Endothelial cell (in vitro differentiated cells): Measurements from ENCODE around the gene FES. TPM values are rescaled to one million over a fixed set of nuclear protein-coding genes. Genes with fewer than 3 reads are reported as not detected.

Experiments
- DNase-seq: peaks from one replicate; pipeline ENCODE4 v3.0.0; 2021; ENCODE audit warnings: low spot score
- H3K27ac Mint-ChIP-seq: one replicate; pipeline ENCODE4 v1.8.0; 2021; ENCODE audit warnings: mixed read lengths, inconsistent platforms; ENCODE audit not compliant: unreplicated experiment
- H3K27me3 Mint-ChIP-seq: one replicate; pipeline ENCODE4 v1.8.0; 2021; ENCODE audit warnings: mild to moderate bottlenecking, moderate library complexity, mixed read lengths, inconsistent platforms; ENCODE audit not compliant: unreplicated experiment
- H3K36me3 Mint-ChIP-seq: one replicate; pipeline ENCODE4 v1.8.0; 2021; ENCODE audit warnings: mild to moderate bottlenecking, low read depth, mixed read lengths, inconsistent platforms; ENCODE audit not compliant: unreplicated experiment
- H3K4me1 Mint-ChIP-seq: one replicate; pipeline ENCODE4 v1.8.0; 2021; ENCODE audit warnings: mild to moderate bottlenecking, mixed read lengths, inconsistent platforms; ENCODE audit not compliant: unreplicated experiment
- H3K4me3 Mint-ChIP-seq: one replicate; pipeline ENCODE4 v1.8.0; 2021; ENCODE audit warnings: mild to moderate bottlenecking, mixed read lengths, inconsistent platforms; ENCODE audit not compliant: unreplicated experiment
- H3K9me3 Mint-ChIP-seq: one replicate; pipeline ENCODE4 v1.8.0; 2021; ENCODE audit warnings: mixed read lengths, inconsistent platforms; ENCODE audit not compliant: unreplicated experiment
- total RNA-seq: library from RNA; stranded (reverse); fragmentation: NEBNext Ultra II Directional; extraction: Animal tissue kit (Norgen Biotek cat#: 25700); gene quantifications from one replicate; pipeline ENCODE4 v1.2.1, GENCODE V29; 2021; ENCODE audit not compliant: unreplicated experiment
- TF ChIP-seq, protein P1 (sequence below): fragments of 200-600 bp; sonication (generic); IDR thresholded peaks from one replicate; pipeline ENCODE4 v1.5.0; 2021; ENCODE audit warnings: antibody characterized with exemption; ENCODE audit not compliant: unreplicated experiment

FES gene
- total RNA-seq, 1 donor from 2014 or later, result 56.3 TPM

DNA sequence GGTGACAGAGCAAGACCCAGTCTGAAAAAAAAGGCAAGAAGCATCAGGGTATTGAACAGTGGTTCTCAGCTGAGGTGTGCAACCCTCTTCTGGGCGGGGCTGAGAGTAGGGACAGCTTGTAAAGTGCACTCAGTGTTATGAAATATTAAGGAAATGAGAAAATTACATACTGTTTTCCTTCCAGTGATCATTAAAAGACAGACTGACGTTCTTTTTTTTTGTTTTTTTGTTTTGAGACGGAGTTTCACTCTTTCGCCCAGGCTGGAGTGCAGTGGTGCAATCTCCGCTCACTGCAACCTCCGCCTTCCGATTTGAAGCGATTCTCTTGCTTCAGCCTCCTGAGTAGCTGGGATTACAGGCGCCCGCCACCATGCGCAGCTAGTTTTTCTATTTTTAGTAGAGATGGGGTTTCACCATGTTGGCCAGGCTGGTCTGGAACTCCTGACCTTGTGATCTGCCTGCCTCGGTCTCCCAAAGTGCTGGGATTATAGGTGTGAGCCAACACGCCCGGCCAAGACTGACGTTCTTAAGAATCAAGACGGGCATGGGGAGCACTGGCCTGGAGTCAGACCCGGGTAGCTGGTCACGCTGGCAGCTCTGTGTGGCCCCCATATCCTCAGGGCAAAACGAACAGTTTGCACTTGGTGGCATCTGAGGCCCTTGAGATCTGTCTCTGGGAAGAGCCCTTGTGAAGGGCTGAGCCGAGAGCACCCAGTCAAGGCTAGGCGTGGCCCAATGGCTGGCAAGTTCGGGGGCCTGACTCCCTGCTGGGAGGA lies 30.2 kb downstream of the FES start:
- no peak for DNase-seq
- H3K27ac Mint-ChIP-seq, result no peak overlapping the region
- peaks cover 48% of the 10 kb centered on the region for H3K36me3 Mint-ChIP-seq

DNA sequence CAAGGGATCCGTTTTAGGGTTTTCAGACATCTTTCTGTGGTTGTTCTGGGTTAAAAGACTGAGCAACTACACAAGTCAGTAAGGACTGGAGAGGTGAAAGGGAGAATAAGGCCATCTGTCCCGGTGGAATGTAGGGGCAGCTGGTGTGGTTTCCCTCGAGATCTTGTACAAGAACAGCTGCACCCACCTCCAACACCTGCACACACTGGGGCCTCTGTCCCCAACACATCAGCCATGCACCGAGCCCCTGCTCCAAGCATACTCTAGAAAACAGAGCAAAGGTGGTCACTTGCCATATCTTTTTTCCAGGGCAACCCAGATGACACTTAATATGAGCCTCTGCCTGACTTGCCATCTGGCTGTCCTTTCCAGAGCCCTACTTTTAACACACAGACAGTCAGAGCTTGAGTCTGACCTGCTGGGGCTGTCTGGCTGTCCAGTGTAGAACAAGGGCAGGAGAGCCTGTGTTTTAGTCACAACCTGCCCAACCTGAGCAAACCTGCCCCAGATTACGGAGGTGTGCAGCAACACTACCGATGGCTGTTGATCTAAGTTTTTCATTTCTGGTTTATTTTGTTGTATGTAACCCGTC lies 31.0 kb downstream of the FES start:
- Mint-ChIP-seq H3K36me3 (peaks cover 56% of the 10 kb centered on the region), H3K4me3 (peak overlapping the region; percentile 25), H3K4me1 (no peaks in the 10 kb centered on the region), H3K27me3 (peaks cover 9% of the 10 kb centered on the region), H3K27ac (no peak overlapping the region), H3K9me3 (no peaks in the 10 kb centered on the region)
- no peak for DNase-seq
- TF ChIP-seq, protein P1, sequence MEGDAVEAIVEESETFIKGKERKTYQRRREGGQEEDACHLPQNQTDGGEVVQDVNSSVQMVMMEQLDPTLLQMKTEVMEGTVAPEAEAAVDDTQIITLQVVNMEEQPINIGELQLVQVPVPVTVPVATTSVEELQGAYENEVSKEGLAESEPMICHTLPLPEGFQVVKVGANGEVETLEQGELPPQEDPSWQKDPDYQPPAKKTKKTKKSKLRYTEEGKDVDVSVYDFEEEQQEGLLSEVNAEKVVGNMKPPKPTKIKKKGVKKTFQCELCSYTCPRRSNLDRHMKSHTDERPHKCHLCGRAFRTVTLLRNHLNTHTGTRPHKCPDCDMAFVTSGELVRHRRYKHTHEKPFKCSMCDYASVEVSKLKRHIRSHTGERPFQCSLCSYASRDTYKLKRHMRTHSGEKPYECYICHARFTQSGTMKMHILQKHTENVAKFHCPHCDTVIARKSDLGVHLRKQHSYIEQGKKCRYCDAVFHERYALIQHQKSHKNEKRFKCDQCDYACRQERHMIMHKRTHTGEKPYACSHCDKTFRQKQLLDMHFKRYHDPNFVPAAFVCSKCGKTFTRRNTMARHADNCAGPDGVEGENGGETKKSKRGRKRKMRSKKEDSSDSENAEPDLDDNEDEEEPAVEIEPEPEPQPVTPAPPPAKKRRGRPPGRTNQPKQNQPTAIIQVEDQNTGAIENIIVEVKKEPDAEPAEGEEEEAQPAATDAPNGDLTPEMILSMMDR, result no peak

More for the DNA sequence above, 30.2 kb downstream of the FES start:
- peaks cover 6% of the 10 kb centered on the region for H3K27me3 Mint-ChIP-seq
- no peaks in the 10 kb centered on the region for H3K4me1 Mint-ChIP-seq
- TF ChIP-seq, protein P1, result no peak
- H3K4me3 Mint-ChIP-seq, result no peak overlapping the region
- no peaks in the 10 kb centered on the region for H3K9me3 Mint-ChIP-seq

DNA sequence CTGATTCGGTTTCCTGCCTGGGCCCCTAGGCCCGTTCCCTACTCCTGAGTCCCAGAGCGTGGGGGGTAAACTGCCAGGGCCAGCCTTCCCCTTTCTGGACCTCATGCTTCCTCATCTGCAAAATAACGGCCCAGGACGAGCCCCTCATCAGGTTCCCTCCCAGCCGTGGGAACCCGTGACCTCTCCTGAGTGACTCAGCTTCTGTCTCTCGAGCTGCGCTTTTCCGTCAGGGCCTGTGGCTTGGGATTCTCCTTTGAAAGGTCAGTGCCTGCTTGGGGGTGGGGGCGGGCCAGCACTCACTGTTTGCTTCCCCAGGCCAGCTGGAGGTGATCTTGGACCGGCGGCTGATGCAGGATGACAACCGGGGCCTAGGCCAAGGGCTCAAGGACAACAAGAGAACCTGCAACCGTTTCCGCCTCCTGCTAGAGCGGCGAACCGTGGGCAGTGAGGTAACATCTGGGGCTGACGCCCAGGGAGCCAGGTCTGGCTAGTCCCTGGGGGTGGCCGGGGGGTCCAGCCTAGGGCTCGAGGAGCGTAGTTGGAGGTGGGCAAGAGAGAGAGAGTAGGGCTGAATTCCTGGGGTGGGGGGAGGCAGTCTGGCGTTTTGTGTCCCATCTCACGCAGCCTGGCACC lies 31.6 kb downstream of the FES start:
- H3K9me3 Mint-ChIP-seq, result no peaks in the 10 kb centered on the region
- H3K27ac Mint-ChIP-seq, result no peak overlapping the region
- H3K4me3 Mint-ChIP-seq, result peak overlapping the region; percentile 25
- TF ChIP-seq, protein P1, result no peak
- peaks cover 59% of the 10 kb centered on the region for H3K36me3 Mint-ChIP-seq
- H3K27me3 Mint-ChIP-seq, result peaks cover 9% of the 10 kb centered on the region
- DNase-seq, result no peak
- no peaks in the 10 kb centered on the region for H3K4me1 Mint-ChIP-seq

DNA sequence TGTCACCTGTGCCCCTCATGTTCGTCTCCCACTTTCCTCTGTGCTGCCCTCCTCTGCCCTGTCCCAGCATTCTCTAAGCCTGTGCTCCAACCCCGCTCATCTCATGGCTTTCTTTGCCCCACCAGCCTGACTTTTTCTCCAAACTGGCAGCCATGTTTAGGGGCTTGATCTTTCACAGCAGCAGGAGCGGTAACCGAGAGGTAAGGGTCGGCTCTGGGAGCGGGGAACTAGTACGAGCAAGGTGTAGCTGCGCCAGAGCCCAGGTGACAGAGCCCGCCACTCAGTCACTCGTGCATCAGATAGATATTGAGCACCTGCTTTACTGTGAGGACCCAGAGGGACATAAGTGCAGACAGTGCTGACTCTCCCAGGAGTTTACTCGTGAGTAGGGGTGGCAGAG lies 32.2 kb downstream of the FES start:
- no peak overlapping the region for H3K27ac Mint-ChIP-seq

More for the DNA sequence above, 32.2 kb downstream of the FES start:
- TF ChIP-seq, protein P1, result no peak
- DNase-seq, result no peak
- peaks cover 9% of the 10 kb centered on the region for H3K27me3 Mint-ChIP-seq
- H3K4me3 Mint-ChIP-seq, result no peak overlapping the region
- H3K4me1 Mint-ChIP-seq, result no peaks in the 10 kb centered on the region
- no peaks in the 10 kb centered on the region for H3K9me3 Mint-ChIP-seq
- peaks cover 62% of the 10 kb centered on the region for H3K36me3 Mint-ChIP-seq
